ENCODE results near the gene PCP2.

The PCP2 gene

DNA sequence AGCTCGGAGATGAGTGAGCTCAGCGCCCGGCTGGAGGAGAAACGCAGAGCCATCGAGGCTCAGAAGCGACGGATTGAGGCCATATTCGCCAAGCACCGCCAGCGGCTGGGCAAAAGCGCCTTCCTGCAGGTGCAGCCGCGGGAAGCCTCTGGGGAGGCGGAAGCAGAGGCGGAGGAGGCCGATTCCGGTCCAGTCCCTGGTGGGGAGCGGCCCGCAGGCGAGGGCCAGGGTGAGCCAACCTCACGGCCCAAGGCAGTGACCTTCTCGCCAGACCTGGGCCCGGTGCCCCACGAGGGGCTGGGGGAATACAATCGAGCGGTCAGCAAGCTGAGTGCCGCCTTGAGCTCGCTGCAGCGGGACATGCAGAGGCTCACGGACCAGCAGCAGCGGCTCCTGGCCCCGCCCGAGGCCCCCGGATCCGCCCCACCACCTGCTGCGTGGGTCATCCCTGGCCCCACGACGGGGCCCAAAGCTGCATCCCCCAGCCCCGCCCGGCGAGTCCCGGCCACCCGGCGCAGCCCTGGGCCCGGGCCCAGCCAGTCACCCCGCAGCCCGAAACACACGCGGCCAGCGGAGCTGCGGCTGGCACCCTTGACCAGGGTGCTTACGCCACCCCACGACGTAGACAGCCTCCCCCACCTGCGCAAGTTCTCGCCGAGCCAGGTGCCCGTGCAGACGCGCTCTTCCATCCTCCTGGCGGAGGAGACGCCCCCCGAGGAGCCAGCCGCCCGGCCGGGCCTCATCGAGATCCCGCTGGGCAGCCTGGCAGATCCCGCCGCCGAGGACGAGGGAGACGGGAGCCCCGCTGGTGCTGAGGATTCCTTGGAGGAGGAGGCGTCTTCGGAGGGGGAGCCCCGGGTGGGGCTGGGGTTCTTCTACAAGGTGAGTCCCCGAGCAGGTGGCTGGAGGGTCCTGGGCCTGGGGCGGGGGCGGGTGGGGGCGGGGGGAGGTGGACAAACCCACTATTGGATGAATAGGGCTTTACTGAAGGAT is 20.9 kb downstream of the PCP2 start:
- TF ChIP-seq GLIS3 (CRISPR knock-in tag; IDR thresholded peaks at IDR 0.05) (no peak), CSDC2 (CRISPR knock-in tag; IDR thresholded peaks at IDR 0.05) (no peak)
- no peak for ATAC-seq

DNA sequence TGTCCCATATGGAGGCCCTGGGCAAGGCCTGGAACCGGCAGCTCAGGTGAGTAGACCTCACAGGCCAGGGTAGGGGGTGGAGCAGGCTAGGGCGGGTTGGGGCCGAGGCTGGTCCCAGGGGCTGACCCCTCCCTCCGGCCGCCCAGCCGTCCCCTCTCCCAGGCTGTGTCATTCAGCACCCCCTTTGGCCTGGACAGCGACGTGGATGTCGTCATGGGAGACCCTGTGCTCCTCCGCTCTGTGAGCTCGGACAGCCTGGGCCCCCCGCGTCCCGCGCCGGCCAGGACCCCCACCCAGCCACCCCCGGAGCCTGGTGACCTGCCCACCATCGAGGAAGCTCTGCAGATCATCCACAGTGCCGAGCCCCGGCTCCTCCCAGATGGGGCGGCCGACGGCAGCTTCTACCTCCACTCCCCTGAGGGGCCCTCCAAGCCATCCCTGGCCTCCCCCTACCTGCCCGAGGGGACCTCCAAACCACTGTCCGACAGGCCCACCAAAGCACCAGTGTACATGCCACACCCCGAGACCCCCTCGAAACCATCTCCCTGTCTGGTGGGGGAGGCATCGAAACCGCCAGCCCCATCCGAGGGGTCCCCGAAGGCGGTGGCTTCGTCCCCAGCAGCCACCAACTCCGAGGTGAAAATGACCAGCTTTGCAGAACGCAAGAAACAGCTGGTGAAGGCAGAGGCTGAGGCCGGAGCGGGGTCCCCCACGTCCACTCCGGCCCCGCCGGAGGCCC is 21.8 kb downstream of the PCP2 start:
- ATAC-seq = no peak
- TF ChIP-seq, protein P1, sequence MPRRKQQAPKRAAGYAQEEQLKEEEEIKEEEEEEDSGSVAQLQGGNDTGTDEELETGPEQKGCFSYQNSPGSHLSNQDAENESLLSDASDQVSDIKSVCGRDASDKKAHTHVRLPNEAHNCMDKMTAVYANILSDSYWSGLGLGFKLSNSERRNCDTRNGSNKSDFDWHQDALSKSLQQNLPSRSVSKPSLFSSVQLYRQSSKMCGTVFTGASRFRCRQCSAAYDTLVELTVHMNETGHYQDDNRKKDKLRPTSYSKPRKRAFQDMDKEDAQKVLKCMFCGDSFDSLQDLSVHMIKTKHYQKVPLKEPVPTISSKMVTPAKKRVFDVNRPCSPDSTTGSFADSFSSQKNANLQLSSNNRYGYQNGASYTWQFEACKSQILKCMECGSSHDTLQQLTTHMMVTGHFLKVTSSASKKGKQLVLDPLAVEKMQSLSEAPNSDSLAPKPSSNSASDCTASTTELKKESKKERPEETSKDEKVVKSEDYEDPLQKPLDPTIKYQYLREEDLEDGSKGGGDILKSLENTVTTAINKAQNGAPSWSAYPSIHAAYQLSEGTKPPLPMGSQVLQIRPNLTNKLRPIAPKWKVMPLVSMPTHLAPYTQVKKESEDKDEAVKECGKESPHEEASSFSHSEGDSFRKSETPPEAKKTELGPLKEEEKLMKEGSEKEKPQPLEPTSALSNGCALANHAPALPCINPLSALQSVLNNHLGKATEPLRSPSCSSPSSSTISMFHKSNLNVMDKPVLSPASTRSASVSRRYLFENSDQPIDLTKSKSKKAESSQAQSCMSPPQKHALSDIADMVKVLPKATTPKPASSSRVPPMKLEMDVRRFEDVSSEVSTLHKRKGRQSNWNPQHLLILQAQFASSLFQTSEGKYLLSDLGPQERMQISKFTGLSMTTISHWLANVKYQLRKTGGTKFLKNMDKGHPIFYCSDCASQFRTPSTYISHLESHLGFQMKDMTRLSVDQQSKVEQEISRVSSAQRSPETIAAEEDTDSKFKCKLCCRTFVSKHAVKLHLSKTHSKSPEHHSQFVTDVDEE (CRISPR knock-in tag; IDR thresholded peaks at IDR 0.05) = no peak
- TF ChIP-seq, protein P2, sequence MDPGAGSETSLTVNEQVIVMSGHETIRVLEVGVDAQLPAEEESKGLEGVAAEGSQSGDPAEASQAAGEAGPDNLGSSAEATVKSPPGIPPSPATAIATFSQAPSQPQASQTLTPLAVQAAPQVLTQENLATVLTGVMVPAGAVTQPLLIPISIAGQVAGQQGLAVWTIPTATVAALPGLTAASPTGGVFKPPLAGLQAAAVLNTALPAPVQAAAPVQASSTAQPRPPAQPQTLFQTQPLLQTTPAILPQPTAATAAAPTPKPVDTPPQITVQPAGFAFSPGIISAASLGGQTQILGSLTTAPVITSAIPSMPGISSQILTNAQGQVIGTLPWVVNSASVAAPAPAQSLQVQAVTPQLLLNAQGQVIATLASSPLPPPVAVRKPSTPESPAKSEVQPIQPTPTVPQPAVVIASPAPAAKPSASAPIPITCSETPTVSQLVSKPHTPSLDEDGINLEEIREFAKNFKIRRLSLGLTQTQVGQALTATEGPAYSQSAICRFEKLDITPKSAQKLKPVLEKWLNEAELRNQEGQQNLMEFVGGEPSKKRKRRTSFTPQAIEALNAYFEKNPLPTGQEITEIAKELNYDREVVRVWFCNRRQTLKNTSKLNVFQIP (CRISPR knock-in tag; IDR thresholded peaks at IDR 0.05; ENCODE audit: borderline replicate concordance, low read depth) = no peak
- TF ChIP-seq OSR1 (CRISPR knock-in tag; IDR thresholded peaks at IDR 0.05) (no peak), ZNF565 (CRISPR knock-in tag; conservative IDR thresholded peaks at IDR 0.05; ENCODE audit: low read depth) (no peak), TCF4 (CRISPR knock-in tag; IDR thresholded peaks at IDR 0.05; ENCODE audit: borderline replicate concordance) (no peak), ZFP3 (CRISPR knock-in tag; IDR thresholded peaks at IDR 0.05) (no peak), ZFP30 (CRISPR knock-in tag; IDR thresholded peaks at IDR 0.05) (no peak), GLIS3 (CRISPR knock-in tag; IDR thresholded peaks at IDR 0.05) (no peak)
- TF ChIP-seq, protein P3, sequence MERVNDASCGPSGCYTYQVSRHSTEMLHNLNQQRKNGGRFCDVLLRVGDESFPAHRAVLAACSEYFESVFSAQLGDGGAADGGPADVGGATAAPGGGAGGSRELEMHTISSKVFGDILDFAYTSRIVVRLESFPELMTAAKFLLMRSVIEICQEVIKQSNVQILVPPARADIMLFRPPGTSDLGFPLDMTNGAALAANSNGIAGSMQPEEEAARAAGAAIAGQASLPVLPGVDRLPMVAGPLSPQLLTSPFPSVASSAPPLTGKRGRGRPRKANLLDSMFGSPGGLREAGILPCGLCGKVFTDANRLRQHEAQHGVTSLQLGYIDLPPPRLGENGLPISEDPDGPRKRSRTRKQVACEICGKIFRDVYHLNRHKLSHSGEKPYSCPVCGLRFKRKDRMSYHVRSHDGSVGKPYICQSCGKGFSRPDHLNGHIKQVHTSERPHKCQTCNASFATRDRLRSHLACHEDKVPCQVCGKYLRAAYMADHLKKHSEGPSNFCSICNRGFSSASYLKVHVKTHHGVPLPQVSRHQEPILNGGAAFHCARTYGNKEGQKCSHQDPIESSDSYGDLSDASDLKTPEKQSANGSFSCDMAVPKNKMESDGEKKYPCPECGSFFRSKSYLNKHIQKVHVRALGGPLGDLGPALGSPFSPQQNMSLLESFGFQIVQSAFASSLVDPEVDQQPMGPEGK (CRISPR knock-in tag; IDR thresholded peaks at IDR 0.05; ENCODE audit: borderline replicate concordance) = no peak
- TF ChIP-seq, protein P4, sequence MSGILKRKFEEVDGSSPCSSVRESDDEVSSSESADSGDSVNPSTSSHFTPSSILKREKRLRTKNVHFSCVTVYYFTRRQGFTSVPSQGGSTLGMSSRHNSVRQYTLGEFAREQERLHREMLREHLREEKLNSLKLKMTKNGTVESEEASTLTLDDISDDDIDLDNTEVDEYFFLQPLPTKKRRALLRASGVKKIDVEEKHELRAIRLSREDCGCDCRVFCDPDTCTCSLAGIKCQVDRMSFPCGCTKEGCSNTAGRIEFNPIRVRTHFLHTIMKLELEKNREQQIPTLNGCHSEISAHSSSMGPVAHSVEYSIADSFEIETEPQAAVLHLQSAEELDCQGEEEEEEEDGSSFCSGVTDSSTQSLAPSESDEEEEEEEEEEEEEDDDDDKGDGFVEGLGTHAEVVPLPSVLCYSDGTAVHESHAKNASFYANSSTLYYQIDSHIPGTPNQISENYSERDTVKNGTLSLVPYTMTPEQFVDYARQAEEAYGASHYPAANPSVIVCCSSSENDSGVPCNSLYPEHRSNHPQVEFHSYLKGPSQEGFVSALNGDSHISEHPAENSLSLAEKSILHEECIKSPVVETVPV (CRISPR knock-in tag; IDR thresholded peaks at IDR 0.05) = no peak
- TF ChIP-seq, protein P5, sequence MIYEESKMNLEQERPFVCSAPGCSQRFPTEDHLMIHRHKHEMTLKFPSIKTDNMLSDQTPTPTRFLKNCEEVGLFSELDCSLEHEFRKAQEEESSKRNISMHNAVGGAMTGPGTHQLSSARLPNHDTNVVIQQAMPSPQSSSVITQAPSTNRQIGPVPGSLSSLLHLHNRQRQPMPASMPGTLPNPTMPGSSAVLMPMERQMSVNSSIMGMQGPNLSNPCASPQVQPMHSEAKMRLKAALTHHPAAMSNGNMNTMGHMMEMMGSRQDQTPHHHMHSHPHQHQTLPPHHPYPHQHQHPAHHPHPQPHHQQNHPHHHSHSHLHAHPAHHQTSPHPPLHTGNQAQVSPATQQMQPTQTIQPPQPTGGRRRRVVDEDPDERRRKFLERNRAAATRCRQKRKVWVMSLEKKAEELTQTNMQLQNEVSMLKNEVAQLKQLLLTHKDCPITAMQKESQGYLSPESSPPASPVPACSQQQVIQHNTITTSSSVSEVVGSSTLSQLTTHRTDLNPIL (CRISPR knock-in tag; IDR thresholded peaks at IDR 0.05; ENCODE audit: low read depth) = no peak

DNA sequence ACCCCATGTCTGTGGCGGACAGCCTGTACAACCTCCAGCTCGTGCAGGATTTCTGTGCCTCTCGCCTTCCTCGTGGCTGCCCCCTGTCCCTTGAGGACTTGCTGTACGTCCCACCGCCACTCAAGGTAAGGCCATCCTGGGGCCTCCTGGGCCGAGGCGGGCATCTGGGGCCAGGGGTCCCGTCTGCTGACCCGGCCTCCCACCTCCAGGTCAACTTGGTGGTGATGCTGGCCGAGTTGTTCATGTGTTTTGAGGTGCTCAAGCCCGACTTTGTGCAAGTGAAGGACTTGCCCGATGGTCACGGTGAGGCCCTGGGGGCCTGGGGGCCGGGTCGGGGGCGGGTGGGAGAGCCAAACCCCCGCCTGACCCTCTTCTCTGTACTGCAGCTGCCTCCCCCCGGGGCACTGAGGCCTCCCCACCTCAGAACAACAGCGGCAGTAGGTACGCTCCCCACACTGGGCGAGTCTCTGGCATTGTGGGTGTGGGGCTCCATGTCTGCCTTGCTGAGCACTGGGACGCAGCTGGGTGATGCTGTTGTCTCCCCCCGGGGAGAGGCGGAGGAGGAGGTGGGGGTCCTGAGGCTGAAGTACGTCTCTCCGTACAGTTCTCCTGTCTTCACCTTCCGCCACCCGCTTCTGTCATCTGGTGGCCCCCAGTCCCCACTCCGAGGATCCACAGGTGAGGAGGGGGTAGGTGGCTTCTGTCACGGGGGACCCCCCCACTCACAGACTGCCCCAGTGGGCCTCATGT is 22.9 kb downstream of the PCP2 start:
- ATAC-seq = no peak
- no peak for TF ChIP-seq ZFP30 (CRISPR knock-in tag; IDR thresholded peaks at IDR 0.05)
- no peak for TF ChIP-seq ZFP3 (CRISPR knock-in tag; IDR thresholded peaks at IDR 0.05)
- TF ChIP-seq ZNF8 (CRISPR knock-in tag; IDR thresholded peaks at IDR 0.05) = no peak
- TF ChIP-seq, protein P1 (CRISPR knock-in tag; IDR thresholded peaks at IDR 0.05) = no peak
- TF ChIP-seq ZNF565 (CRISPR knock-in tag; conservative IDR thresholded peaks at IDR 0.05; ENCODE audit: low read depth) = no peak
- TF ChIP-seq PPARA (CRISPR knock-in tag; IDR thresholded peaks at IDR 0.05; ENCODE audit: borderline replicate concordance) = no peak
- TF ChIP-seq, protein P2 (CRISPR knock-in tag; IDR thresholded peaks at IDR 0.05; ENCODE audit: borderline replicate concordance, low read depth) = no peak
- no peak for TF ChIP-seq GLIS3 (CRISPR knock-in tag; IDR thresholded peaks at IDR 0.05)
- TF ChIP-seq CSDC2 (CRISPR knock-in tag; IDR thresholded peaks at IDR 0.05) = no peak
- TF ChIP-seq, protein P4 (CRISPR knock-in tag; IDR thresholded peaks at IDR 0.05) = no peak
- TF ChIP-seq RARB (CRISPR knock-in tag; IDR thresholded peaks at IDR 0.05) = no peak
- TF ChIP-seq ESRRG (CRISPR knock-in tag; IDR thresholded peaks at IDR 0.05) = no peak
- TF ChIP-seq OSR1 (CRISPR knock-in tag; IDR thresholded peaks at IDR 0.05) = no peak
